Pons (tissue), 1 donor: ENCODE measurements around the gene ACAP2.
A peak's percentile ranks its signal among the peaks of the same experiment; 100 is the strongest.
"Not testable (repeated sequence)": the region's sequence is repeated elsewhere in the genome, so short reads cannot be mapped to it uniquely, and the experiment has no call there.

ENCODE experiments used
- DNase-seq: peaks from one replicate; pipeline ENCODE4 v3.0.0-alpha.2; 2016; ENCODE audit warnings: low spot score

Gene ACAP2

DNA sequence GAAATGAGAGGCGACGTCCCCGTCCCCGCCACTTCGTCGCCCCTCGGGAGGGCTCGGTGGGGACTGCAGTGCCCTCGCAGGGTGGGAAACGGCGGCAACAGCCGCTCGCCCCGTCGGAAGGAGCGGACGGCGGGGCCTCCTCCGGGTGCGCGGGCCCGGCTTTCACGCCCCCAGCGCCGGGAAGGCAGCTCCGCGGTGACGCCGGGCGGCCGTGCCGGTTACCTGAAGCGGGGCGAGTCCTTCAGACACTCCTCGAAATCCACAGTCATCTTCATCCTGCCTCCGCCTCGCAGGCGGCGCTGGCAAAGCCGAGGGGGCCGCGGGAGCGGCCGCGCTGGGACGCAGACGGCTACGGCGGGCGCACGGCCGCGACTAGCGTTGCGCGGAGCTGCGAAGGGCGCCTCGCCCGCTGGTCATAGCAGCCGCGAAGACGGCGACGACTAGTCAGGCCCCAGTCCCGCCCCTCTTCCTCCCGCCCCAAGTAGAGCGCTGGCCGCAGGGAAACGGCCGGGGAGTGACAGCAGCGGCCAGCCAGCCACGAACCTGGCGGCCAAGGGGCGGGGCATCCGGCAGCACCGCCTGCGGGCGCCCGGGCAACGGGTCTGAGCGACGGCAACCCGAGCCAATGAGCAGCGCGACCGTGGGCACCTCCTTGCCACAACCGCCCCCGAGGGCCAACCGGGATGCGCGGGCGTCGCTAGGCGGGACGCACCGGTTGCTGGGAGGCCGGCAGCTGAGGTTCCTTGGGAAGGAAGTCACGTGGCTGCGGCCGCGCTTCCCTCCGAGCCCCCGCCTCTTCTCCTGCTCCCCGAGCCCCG lies at the start of gene ACAP2:
ACAP2 (minus strand) TSS at position 448 of the 818 bp plus-strand sequence; CDS start at position 275, 173 bp downstream.
- peak; percentile 99 for DNase-seq

DNA sequence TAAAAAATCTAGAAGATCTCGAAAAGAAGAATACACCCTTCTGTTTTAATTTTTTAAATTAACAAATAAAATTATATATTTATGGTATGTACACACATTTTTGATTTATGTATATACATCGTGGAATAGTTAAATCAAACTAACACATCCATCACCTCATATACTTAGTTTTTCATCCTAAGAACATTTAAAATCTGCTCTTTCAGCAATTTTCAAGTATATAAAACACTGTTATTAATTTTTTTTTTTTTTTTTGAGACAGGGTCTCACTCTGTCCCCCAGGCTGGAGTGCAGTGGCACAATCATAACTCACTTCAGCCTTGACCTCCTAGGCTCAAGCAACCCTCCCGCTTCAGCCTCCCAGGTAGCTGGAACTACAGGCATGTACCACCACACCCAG lies 32.8 kb upstream of the ACAP2 start:
- no peak for DNase-seq

DNA sequence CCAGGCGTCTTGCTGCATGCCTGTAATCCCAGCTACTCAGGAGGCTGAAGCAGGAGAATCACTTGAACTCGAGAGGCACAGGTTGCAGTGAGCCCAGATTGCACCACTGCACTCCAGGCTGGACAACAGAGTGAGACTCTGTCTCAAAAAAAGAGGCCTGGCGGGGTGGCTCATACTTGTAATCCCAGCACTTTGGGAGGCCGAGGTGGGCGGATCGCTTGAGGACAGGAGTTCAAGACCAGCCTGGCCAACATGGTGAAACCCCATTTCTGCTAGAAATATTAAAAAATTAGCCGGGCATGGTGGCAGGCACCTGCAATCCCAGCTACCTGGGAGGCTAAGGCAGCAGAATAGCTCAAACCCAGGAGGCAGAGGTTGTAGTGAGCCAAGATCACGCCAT lies 32.3 kb upstream of the ACAP2 start:
- DNase-seq = not testable (repeated sequence)

DNA sequence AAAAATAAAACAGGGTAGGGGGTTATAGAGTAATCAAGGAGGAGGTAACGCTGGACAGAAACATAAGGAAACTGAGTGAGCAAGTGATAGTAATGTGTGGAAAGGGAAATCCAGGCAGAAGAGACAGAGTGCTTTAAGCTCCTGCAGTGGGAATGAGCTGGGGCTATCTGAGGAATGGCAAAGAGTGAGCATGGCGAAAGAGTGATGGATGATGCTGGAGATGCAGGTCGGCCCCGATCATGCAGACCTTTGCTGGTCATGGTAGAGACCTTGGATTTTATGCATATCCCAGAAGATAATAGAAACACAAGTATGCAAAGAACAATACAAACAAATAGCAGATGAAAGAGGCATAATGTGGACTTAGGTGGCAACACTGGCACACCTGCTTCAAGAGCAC lies 26.0 kb upstream of the ACAP2 start:
- DNase-seq = no peak

GRCh38 chr3:195468391-195468776 lies 25.6 kb upstream of the ACAP2 start:
- no peak for DNase-seq

GRCh38 chr3:195467641-195468390 lies 25.0 kb upstream of the ACAP2 start:
- DNase-seq = no peak

GRCh38 chr3:195466251-195466650 lies 23.4 kb upstream of the ACAP2 start:
- DNase-seq = no peak

GRCh38 chr3:195462922-195463321 lies 20.1 kb upstream of the ACAP2 start:
- not testable (repeated sequence) for DNase-seq

DNA sequence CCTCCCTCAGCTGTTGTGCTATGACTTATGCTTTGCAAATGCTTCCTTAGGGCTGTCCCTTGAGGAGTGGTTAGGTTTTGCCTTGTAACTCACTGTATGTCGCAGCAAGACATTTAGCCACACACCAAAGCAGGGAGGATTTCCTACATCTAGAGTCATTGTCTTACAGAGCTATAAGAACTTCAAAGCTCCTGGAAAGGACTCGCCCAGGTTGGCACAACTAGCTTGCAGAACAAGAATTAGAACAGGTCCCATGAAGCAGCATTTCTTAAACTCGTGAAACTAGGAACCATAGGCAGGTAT lies 19.4 kb upstream of the ACAP2 start:
- DNase-seq = no peak

GRCh38 chr3:195461594-195462307 lies 18.9 kb upstream of the ACAP2 start:
- DNase-seq = no peak

DNA sequence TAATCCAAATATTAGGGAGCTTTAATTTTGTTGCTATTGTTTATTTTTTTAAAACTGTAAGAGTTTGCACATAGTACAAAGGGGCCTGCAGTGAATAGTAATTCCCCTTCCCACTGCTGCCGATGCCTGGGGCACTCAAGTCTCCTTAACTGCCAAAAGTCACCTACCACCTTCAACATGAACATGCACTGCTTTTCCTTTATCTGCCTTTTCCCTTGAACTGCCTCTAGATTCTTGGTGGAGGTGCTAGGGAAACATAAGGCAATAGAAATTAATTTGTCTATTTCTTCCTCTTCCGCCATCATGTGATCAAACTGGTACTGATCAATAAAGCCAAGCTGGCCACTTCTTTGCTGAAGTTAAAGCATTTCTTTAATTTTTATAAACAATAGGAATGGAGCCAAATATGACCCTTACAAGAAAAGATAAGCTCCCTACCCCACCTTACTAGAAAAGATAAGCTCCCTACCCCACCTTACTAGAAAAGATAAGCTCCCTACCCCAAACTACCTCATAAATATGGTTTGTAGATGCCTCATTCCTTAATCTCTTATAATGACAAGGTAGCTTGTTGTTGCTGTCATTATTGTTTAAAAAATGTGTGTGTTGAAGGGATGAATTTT lies 17.4 kb upstream of the ACAP2 start:
- no peak for DNase-seq

- peak; percentile 16 for DNase-seq
These were observed 15.5 kb upstream of the ACAP2 start for GRCh38 chr3:195458316-195458717.

GRCh38 chr3:195455789-195456188 lies 13.0 kb upstream of the ACAP2 start:
- no peak for DNase-seq

DNA sequence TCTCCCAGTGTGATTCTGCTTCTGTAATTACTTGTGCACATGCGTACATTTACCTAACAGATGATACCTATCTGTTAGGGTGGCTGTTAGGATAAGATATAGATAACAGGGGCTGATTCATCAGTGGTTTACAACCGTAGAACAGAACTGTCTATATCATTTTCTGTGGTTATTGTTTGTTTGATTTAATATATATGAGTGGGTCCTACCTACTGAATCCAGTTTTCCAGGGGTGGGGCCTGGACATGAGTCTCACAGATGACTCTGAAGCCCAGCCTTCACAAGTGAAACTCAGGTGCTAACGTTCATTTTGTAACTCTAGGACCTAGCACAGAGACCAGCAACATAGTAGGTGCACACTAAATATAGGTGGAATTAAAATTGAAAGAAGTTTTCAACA lies 10.4 kb upstream of the ACAP2 start:
- no peak for DNase-seq

- no peak for DNase-seq
These were observed 8.7 kb upstream of the ACAP2 start for GRCh38 chr3:195451373-195452015.

DNA sequence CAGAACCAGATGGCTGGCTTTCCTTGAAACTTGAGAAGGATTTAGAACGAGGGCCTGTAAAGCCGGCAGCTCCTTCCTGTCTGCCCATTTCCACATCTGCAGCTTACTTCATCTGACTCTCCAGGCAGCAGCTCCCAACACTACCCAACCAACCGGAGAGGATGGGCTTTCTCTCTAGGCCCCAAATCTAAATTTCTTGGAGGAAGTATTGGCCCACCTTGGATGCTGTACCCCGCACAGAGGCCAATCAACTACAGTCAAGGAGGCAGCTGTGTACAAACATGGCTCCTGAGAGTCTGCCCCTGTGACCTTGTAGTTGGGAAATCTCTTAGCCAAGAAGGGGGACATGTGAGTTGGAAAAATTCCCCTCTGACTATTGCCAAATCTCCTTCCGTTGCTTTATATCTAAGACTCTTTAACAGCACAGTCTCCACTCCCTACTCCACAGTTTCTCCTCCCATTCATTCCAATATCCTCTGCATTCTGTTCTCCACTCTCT lies 8.0 kb upstream of the ACAP2 start:
- no peak for DNase-seq

DNA sequence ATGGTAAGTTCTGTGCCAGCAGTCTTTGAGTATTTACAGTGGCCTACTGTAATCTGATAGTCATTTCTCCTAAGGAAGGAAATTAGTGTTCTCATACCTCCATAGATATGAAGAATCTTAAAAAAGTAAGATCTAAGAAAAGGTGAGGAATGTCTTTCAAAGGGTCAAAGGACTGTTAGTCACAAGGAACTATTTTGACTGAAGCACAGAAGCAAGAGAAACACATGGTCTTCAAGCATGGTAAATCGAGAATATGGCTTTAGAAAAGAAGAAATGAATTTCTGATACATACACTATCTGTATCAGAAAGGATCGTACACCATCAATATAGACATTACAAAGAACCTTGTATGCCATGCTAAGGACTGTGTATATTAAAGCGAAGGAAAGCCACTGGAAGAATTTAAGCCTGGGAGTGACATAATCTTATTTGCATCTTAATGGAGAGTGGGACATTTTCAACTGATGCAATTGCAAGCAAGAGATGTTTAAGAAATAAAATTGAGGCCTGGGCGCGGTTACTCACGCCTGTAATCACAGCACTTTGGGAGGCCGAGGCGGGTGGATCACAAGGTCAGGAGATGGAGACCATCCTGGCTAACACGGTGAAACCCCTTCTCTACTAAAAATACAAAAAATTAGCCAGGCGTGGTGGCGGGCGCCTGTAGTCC lies 5.5 kb upstream of the ACAP2 start:
- DNase-seq = no peak

- no peak for DNase-seq
These were observed 4.4 kb upstream of the ACAP2 start for GRCh38 chr3:195447201-195447600.

GRCh38 chr3:195446359-195446758 lies 3.5 kb upstream of the ACAP2 start:
- no peak for DNase-seq

DNA sequence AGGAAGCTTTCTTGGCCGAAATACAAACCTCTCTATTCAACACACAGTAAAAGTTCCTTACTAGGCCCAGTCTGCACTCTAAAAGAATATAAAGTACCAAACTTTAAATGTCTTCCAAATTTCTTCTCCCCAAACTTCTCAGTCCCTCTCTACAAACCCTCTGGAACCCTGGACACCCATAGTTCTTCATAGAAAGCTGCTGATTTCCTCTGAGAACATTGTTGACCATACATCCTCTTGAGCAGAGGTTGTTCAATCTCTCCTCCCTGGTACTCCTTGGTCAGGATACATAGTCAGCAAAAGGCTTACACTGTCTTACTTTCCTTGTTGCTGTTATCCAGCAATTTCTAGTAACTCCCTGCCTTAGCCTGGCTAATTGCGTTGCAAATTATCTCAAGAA lies 3.1 kb upstream of the ACAP2 start:
- no peak for DNase-seq

DNA sequence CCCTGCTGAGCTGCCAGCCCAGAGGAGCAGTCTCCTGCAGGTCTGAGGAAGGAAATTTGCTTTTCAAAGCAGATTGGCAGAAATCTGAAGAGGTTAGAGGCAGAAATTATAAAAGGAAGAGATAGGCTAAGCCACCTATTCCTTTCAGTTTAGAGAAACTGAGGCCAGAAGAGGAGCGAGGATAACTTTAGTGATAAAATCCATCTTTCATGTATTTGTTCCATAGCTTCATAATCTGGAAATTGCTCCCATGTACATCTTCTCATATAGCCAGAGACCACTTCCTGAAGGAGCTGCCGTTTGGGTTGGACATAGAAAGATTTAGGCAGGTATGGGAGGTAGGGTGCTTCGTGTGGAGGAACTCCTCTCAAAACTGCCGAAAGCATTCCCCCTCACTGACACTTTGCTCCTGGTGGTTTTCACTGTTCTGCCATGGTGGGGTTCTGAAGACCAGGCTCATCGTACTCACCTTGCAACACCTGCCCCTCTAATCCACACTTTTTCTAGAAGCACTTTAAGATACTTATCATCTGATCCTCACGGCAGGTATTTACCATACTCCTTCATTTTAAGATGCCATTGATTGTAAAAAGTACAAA lies 670 bp upstream of the ACAP2 start:
- no peak for DNase-seq
